GM19397 (cell line): Measurements from ENCODE around the gene KLHL26.

Source experiments
- ATAC-seq: cut with Tn5 transposase; IDR thresholded peaks from one replicate; pipeline ENCODE4 v1.9.1; 2021; ENCODE audit warnings: mild to moderate bottlenecking, moderate library complexity; ENCODE audit not compliant: unreplicated experiment

The KLHL26 gene

GRCh38 chr19:18645035-18645511, 8.2 kb downstream of the KLHL26 start:
- no peak for ATAC-seq

GRCh38 chr19:18646535-18647370, 9.9 kb downstream of the KLHL26 start:
- ATAC-seq: no peak

- no peak for ATAC-seq
Observed at GRCh38 chr19:18647371-18647767, 10.5 kb downstream of the KLHL26 start.

- ATAC-seq: no peak
Observed at GRCh38 chr19:18647807-18648206, 11.0 kb downstream of the KLHL26 start.

DNA sequence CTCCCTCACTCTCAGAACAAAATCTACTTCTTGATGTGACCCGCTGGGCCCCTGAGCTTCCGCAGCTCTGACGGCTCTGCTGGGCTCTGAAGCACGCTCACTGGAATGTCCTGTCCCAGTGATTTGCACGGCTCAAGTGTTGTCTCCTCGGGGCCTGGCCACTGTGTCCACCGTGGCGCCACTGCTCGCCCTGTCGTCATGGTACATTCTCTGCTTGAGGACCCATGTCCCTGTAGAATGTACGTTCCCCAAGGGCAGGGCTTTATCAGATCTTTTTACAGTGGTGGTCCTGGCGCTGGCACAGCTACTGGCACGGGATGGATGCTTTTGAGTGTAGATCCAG, 12.1 kb downstream of the KLHL26 start:
- ATAC-seq: no peak

- peak; percentile 54 for ATAC-seq
Observed at GRCh38 chr19:18649371-18650020, 12.7 kb downstream of the KLHL26 start.

GRCh38 chr19:18650021-18650390, 13.2 kb downstream of the KLHL26 start:
- no peak for ATAC-seq

GRCh38 chr19:18650468-18651041, 13.7 kb downstream of the KLHL26 start:
- no peak for ATAC-seq

- ATAC-seq: no peak
Observed at GRCh38 chr19:18651300-18651699, 14.5 kb downstream of the KLHL26 start.

DNA sequence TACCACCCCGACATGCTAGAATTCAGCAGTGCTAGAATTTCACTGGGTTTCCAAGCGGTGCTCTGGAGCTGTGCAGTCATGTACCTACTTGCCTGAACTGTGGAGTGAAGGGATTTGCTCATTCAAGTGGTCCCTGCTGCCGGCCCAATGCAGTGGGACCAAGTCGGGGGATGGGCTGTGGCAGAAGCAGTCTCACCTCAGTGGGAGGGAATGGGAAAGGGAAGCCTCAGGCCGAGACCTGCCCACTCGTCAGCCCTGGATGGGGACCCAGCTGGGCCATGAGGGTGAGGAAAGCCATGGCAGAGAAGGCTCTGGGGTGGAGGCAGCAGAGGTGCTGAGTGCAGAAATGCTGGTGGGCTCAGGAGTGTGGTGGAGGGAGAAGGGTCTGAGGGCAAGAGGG, 14.9 kb downstream of the KLHL26 start:
- ATAC-seq: no peak

- no peak for ATAC-seq
Observed at GRCh38 chr19:18653853-18654252, 17.0 kb downstream of the KLHL26 start.

DNA sequence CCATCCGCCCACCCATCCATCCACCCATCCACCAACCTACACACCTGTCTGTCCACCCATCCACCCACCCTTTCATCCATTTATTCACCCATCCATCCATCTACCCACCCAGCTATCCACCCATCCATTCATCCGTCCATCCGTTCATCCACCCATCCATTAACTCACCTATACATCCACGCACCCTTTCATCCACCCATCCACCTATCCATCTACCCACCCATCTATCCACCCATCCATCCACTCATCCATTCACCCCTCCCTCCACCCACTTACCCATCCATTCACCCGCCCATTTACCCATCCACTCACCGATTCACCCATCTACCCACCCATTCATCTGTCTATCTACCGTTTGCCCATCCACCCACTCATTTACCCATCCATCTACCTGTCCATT, 17.6 kb downstream of the KLHL26 start:
- no peak for ATAC-seq

- ATAC-seq: no peak
Observed at GRCh38 chr19:18655173-18655844, 18.5 kb downstream of the KLHL26 start.

DNA sequence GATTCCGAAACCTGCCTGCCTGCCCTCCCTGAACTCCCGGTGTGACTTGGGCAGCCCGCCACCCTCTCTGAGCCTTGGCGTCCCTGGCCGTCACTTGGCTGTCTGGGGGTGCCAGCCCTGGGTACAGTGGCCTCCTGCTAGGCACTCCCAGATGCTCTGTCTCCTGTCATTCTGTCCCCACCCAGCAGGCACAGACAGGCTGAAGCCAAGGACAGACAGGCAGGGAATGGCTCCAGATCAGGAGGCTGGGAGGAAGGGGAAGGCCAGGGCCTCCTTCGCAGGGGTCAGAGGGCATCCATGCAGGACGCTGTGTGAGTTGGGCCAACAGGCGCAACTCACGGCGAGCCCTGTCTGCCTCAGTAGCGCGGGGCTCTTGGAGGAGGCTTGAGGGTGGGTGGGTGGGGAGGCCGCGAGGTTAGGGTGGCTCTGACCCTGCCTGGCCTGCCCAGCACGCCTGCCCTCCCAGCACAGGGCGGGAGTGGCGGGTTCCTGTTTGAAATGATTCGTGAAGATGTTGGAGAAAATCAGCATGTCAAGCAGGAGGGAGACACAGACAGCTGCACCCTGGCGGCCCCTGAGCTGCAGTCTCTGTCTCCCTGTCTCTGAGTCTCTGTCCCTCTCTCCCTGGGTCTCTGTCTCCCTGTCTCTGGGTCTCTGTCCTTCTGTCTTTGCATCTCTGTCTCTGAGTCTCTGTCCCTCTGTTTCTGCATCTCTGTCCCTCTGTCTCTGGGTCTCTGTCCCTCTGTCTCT, 19.7 kb downstream of the KLHL26 start:
- no peak for ATAC-seq

- ATAC-seq: no peak
Observed at GRCh38 chr19:18657590-18658365, 20.9 kb downstream of the KLHL26 start.

GRCh38 chr19:18658366-18658855, 21.6 kb downstream of the KLHL26 start:
- ATAC-seq: no peak

DNA sequence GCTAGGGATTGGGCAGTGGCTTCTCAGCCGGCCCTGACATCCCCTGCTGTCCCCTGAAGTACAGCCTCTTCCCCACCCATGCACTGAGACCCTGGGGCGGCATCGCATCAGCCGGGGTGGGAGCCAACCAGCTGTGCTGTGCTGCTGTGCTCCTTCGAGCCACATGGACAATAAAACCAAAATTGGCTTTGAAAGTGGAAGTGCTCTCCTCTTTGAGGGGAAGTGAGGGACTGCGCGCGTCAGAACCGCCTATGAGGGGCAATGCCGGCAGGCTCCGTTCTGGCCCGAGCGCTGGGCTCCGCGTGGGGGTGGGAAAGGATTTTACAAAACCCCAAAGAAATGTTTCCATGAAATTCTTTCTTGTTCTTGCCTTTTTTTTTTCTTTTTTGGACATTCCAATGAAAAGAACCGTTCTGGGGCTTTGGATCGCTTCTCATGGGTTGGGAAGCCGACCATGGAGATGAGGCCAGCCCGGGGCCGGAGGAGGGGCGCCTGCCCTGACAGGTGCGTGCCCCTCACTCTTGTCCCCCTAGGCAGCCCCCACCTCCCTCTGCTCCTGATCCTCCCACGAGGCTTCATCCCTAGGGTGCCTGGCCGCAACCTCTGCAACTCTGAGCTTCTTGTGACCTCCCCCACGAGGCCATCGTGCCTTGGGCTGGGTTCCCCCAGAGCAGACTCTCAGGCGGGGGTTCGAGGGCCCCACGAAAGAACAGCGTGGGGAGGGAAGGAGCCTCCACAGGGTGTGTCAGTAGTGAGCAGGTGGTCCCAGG, 22.6 kb downstream of the KLHL26 start:
- ATAC-seq: no peak

- ATAC-seq: no peak
Observed at GRCh38 chr19:18660051-18660910, 23.5 kb downstream of the KLHL26 start.
